H1 (cell line): ENCODE data around the gene RNASE13. TPM values are rescaled to one million over a fixed set of nuclear protein-coding genes. Genes with fewer than 3 reads are reported as not detected.

Source experiments
- BACH1 ChIP-seq: IDR thresholded peaks from 2 replicates; pipeline ENCODE4 v1.6.1; 2012; ENCODE audit warnings: low read length, improper control_type of control experiment
- EGR1 ChIP-seq: IDR thresholded peaks from 2 replicates; pipeline ENCODE4 v1.6.1; 2011; ENCODE audit warnings: low read depth, low read length, borderline replicate concordance
- GTF2F1 ChIP-seq: IDR thresholded peaks from 2 replicates; pipeline ENCODE4 v1.6.1; 2012; ENCODE audit warnings: low read depth, low read length, improper control_type of control experiment, borderline replicate concordance
- NANOG ChIP-seq: IDR thresholded peaks from 2 replicates; pipeline ENCODE4 v1.6.1; 2011; ENCODE audit warnings: low read length, low read depth, mild to moderate bottlenecking, inconsistent platforms; ENCODE audit not compliant: insufficient read depth, poor library complexity, severe bottlenecking
- RXRA ChIP-seq: IDR thresholded peaks from 2 replicates; pipeline ENCODE4 v1.6.1; 2011; ENCODE audit warnings: low read depth, mild to moderate bottlenecking, low read length, moderate library complexity; ENCODE audit not compliant: insufficient read depth
- TAF1 ChIP-seq: IDR thresholded peaks from 2 replicates; pipeline ENCODE4 v1.6.1; 2011; ENCODE audit warnings: mild to moderate bottlenecking, low read depth, low read length
- polyA plus RNA-seq, 7 experiments: library from polyadenylated mRNA; depleted of rRNA in 3 of 7; stranded (reverse) in 5 of 7; unstranded in 2 of 7; fragments of >200 nt in 5 of 7; fragments of 200-250 nt in 2 of 7; gene quantifications; 1 replicate in 5 of 7; 2 replicates in 1 of 7; 4 replicates in 1 of 7; pipeline versions ENCODE4 v1.2.1 to v1.2.3, GENCODE V29; 2011 to 2013; ENCODE audit warnings: missing spikeins in 2 of 7, mixed read lengths in 2 of 7
- total RNA-seq: library from RNA; stranded (reverse); fragmentation: NEBNext Ultra II Directional; extraction: Animal tissue kit (Norgen Biotek cat#: 25700); gene quantifications from 2 replicates; pipeline ENCODE4 v1.2.1, GENCODE V29; 2021
- TF ChIP-seq, protein P1 (sequence below): IDR thresholded peaks from 2 replicates; pipeline ENCODE4 v1.6.1; 2012; ENCODE audit warnings: low read length, inconsistent platforms
- TF ChIP-seq, protein P2 (sequence below): fragments of 300-600 bp; sonication (generic); IDR thresholded peaks from 2 replicates; pipeline ENCODE4 v1.7.1; 2012; ENCODE audit warnings: low read length, moderate library complexity, mild to moderate bottlenecking, inconsistent platforms; ENCODE audit not compliant: insufficient replicate concordance

Gene RNASE13
- total and polyA plus RNA-seq, 2 of the 8 experiments (the other 6 are each of a cell fraction or from before 2014, with no cell fraction given), result not detected

- TF ChIP-seq, protein P1, sequence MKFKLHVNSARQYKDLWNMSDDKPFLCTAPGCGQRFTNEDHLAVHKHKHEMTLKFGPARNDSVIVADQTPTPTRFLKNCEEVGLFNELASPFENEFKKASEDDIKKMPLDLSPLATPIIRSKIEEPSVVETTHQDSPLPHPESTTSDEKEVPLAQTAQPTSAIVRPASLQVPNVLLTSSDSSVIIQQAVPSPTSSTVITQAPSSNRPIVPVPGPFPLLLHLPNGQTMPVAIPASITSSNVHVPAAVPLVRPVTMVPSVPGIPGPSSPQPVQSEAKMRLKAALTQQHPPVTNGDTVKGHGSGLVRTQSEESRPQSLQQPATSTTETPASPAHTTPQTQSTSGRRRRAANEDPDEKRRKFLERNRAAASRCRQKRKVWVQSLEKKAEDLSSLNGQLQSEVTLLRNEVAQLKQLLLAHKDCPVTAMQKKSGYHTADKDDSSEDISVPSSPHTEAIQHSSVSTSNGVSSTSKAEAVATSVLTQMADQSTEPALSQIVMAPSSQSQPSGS, result no peak
- TF ChIP-seq BACH1, result no peak
- TF ChIP-seq EGR1, result no peak
- TF ChIP-seq, protein P2, sequence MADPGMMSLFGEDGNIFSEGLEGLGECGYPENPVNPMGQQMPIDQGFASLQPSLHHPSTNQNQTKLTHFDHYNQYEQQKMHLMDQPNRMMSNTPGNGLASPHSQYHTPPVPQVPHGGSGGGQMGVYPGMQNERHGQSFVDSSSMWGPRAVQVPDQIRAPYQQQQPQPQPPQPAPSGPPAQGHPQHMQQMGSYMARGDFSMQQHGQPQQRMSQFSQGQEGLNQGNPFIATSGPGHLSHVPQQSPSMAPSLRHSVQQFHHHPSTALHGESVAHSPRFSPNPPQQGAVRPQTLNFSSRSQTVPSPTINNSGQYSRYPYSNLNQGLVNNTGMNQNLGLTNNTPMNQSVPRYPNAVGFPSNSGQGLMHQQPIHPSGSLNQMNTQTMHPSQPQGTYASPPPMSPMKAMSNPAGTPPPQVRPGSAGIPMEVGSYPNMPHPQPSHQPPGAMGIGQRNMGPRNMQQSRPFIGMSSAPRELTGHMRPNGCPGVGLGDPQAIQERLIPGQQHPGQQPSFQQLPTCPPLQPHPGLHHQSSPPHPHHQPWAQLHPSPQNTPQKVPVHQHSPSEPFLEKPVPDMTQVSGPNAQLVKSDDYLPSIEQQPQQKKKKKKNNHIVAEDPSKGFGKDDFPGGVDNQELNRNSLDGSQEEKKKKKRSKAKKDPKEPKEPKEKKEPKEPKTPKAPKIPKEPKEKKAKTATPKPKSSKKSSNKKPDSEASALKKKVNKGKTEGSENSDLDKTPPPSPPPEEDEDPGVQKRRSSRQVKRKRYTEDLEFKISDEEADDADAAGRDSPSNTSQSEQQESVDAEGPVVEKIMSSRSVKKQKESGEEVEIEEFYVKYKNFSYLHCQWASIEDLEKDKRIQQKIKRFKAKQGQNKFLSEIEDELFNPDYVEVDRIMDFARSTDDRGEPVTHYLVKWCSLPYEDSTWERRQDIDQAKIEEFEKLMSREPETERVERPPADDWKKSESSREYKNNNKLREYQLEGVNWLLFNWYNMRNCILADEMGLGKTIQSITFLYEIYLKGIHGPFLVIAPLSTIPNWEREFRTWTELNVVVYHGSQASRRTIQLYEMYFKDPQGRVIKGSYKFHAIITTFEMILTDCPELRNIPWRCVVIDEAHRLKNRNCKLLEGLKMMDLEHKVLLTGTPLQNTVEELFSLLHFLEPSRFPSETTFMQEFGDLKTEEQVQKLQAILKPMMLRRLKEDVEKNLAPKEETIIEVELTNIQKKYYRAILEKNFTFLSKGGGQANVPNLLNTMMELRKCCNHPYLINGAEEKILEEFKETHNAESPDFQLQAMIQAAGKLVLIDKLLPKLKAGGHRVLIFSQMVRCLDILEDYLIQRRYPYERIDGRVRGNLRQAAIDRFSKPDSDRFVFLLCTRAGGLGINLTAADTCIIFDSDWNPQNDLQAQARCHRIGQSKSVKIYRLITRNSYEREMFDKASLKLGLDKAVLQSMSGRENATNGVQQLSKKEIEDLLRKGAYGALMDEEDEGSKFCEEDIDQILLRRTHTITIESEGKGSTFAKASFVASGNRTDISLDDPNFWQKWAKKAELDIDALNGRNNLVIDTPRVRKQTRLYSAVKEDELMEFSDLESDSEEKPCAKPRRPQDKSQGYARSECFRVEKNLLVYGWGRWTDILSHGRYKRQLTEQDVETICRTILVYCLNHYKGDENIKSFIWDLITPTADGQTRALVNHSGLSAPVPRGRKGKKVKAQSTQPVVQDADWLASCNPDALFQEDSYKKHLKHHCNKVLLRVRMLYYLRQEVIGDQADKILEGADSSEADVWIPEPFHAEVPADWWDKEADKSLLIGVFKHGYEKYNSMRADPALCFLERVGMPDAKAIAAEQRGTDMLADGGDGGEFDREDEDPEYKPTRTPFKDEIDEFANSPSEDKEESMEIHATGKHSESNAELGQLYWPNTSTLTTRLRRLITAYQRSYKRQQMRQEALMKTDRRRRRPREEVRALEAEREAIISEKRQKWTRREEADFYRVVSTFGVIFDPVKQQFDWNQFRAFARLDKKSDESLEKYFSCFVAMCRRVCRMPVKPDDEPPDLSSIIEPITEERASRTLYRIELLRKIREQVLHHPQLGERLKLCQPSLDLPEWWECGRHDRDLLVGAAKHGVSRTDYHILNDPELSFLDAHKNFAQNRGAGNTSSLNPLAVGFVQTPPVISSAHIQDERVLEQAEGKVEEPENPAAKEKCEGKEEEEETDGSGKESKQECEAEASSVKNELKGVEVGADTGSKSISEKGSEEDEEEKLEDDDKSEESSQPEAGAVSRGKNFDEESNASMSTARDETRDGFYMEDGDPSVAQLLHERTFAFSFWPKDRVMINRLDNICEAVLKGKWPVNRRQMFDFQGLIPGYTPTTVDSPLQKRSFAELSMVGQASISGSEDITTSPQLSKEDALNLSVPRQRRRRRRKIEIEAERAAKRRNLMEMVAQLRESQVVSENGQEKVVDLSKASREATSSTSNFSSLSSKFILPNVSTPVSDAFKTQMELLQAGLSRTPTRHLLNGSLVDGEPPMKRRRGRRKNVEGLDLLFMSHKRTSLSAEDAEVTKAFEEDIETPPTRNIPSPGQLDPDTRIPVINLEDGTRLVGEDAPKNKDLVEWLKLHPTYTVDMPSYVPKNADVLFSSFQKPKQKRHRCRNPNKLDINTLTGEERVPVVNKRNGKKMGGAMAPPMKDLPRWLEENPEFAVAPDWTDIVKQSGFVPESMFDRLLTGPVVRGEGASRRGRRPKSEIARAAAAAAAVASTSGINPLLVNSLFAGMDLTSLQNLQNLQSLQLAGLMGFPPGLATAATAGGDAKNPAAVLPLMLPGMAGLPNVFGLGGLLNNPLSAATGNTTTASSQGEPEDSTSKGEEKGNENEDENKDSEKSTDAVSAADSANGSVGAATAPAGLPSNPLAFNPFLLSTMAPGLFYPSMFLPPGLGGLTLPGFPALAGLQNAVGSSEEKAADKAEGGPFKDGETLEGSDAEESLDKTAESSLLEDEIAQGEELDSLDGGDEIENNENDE, result no peak
- no peak for TF ChIP-seq GTF2F1
- TF ChIP-seq RXRA, result no peak
- no peak for TF ChIP-seq TAF1
- TF ChIP-seq NANOG, result no peak
These were observed 23.5 kb downstream of the RNASE13 start (continued) for GRCh38 chr14:21011136-21011535.
